ENCODE results near the gene LMNTD2.

The LMNTD2 gene

DNA sequence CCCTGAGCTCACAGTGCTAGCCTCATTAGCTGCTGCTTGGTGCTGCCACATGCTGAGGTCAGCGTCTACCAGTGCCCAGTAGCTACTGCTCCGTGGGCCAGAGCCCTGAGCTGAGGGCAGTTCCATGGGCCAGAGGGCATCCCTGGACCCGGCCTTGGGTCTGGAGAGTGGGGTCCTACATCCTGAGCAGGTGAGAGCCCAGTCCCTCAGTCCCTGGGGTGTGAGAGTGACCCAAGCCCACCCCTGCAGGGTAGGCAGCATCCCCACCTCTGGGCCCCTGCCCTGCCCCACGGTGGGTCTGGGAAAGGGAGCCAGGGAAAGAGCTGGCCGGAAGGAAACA, 9.8 kb downstream of the LMNTD2 start:
- ChIA-PET CTCF (interaction anchor here (8.1 kb wide), 1 partner anchor 174 kb away, joined by 71 read pairs; no protein-coding TSS in a partner anchor), POLR2A (no interaction called here)
- no peak for DNase-seq (ENCODE audit: extremely low spot score)
- TF ChIP-seq, protein P1, sequence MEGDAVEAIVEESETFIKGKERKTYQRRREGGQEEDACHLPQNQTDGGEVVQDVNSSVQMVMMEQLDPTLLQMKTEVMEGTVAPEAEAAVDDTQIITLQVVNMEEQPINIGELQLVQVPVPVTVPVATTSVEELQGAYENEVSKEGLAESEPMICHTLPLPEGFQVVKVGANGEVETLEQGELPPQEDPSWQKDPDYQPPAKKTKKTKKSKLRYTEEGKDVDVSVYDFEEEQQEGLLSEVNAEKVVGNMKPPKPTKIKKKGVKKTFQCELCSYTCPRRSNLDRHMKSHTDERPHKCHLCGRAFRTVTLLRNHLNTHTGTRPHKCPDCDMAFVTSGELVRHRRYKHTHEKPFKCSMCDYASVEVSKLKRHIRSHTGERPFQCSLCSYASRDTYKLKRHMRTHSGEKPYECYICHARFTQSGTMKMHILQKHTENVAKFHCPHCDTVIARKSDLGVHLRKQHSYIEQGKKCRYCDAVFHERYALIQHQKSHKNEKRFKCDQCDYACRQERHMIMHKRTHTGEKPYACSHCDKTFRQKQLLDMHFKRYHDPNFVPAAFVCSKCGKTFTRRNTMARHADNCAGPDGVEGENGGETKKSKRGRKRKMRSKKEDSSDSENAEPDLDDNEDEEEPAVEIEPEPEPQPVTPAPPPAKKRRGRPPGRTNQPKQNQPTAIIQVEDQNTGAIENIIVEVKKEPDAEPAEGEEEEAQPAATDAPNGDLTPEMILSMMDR (IDR thresholded peaks at IDR 0.05; ENCODE audit: control extremely low read depth, extremely low read depth, low read depth, missing control alignments), result no peak

DNA sequence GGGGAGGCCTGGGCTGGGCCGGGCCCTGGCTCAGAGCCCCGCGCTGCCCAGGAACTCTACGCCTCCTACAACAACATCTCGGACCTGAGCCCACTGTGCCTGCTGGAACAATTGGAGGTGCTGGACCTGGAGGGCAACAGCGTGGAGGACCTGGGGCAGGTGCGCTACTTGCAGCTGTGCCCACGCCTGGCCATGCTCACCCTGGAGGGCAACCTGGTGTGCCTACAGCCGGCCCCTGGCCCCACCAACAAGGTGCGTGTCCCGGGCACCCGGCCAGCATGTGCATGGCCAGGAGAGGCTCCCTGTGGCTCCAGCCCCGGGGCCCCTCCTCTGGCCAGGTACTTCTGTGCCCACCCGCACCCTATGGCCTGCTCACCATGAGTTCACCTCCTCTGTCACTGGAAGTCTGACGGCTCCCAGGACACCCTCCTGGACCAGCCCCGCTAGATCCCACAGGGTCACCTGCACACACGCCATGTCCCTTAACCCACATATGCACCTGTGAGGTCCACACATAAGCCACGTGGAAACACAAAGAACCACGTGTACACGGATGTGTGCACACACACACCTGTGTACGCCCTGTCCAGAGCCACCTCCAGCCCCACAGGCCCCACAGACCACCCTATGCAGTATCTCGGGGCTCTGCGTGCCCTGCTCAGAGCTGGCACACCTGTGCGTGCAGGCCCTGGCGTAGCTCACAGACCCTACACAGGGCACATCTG, 10.4 kb downstream of the LMNTD2 start:
- DNase-seq (ENCODE audit: extremely low spot score), result no peak
- POLR2A ChIA-PET, result no interaction called here
- TF ChIP-seq, protein P1 (IDR thresholded peaks at IDR 0.05; ENCODE audit: control extremely low read depth, extremely low read depth, low read depth, missing control alignments), result no peak
- CTCF ChIA-PET, result interaction anchor here (8.1 kb wide), 1 partner anchor 175 kb away, joined by 71 read pairs; no protein-coding TSS in a partner anchor

DNA sequence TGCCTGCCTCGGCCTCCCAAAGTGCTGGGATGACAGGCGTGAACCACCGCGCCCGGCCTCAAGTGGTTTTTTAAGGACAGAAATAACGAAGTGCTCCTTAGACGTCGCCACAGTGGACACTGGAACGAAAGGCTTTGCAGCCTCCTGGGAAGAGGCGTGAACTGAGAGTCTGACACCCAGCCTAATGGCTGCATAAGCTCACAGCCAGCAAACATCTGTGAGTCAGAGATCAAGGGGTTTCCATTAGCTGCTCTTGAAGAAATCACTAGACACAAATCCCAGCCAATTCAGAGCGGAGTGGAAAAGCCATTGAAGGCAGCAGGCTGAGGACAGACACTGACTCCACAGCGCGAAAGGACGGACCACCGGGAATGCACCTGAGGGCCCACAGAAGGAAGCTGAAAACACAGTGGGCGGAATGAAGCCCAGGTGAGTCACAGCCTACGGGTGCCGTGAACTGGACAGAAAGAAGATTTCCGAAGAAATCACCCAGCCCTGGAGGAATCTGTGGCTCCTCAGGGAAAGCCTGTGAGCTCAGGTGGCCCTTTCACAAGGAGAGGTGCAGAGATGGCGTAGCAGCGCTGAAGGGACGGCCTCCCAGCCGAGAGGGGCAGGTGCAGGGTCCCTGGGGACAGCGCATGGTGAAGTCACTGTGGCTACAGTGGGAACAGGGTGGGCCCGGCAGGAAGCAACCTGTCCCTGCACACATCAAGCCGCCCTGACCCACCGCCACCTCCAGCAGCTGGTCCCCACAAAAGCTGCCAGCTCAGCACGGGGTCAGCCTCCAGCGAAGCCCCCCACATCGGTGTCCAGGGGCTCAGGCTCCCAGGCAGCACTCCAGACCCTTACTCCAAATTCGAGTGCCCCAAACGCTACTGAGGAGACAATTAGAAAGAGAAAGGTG, 11.6 kb downstream of the LMNTD2 start:
- CTCF ChIA-PET, result interaction anchor here (0.9 to 1.0 kb wide), 2 partner anchors 13 to 178 kb away, joined by 3 read pairs; partner anchors contain the start of gene HRAS
- TF ChIP-seq, protein P1 (IDR thresholded peaks at IDR 0.05; ENCODE audit: control extremely low read depth, extremely low read depth, low read depth, missing control alignments), result no peak
- POLR2A ChIA-PET, result no interaction called here
- no peak for DNase-seq (ENCODE audit: extremely low spot score)

DNA sequence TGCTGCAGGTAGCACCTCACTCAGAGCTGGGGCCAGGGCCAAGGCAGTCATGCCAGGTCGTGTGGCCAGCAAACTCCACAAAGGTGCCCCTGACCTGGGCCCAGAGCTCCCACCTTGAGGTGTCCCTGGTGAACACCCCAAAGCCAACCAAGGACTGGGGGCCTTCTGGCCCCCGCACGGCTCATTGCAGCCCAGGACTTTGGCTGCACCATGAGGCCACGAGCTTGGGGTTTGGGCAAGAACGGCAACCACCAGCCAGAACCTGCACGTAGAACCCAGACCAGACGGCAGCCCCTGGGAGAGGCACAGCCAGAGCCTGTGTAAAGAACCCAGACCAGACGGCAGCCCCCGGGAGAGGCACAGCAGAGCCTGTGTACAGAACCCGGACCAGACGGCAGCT, 15.4 kb downstream of the LMNTD2 start:
- ChIA-PET CTCF (interaction anchor here (0.9 to 2.6 kb wide), 3 partner anchors 9 to 97 kb away, joined by 4 to 15 read pairs (median 4); no protein-coding TSS in a partner anchor), POLR2A (interaction anchor here (0.6 kb wide), 1 partner anchor 11 kb away, joined by 3 read pairs; no protein-coding TSS in a partner anchor)
- TF ChIP-seq, protein P1 (IDR thresholded peaks at IDR 0.05; ENCODE audit: control extremely low read depth, extremely low read depth, low read depth, missing control alignments), result no peak

DNA sequence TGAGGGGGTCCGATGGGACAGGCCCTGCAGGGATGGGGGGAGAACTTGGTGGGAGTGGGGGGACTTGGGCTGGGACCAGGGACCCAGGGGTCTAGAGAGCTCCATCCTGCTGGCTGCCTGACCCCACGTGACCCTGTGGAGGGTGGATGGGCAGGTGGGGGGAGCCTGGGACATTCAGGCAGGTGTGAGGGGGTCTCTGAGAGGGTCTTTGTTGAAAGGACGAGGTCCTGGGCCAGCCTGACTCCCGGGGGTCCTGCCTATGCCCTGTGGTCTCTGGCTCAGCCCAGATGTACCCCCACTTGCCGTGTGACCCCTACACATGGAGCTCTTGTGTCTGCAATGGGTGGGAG, 15.7 kb downstream of the LMNTD2 start:
- ChIA-PET POLR2A (interaction anchor here (0.6 kb wide), 1 partner anchor 12 kb away, joined by 3 read pairs; no protein-coding TSS in a partner anchor), CTCF (interaction anchor here (0.9 to 2.6 kb wide), 3 partner anchors 9 to 96 kb away, joined by 4 to 15 read pairs (median 4); no protein-coding TSS in a partner anchor)
- DNase-seq (ENCODE audit: extremely low spot score), result no peak
- TF ChIP-seq, protein P1 (IDR thresholded peaks at IDR 0.05; ENCODE audit: control extremely low read depth, extremely low read depth, low read depth, missing control alignments), result no peak

More for the DNA sequence above, 15.4 kb downstream of the LMNTD2 start:
- DNase-seq (ENCODE audit: extremely low spot score), result no peak

DNA sequence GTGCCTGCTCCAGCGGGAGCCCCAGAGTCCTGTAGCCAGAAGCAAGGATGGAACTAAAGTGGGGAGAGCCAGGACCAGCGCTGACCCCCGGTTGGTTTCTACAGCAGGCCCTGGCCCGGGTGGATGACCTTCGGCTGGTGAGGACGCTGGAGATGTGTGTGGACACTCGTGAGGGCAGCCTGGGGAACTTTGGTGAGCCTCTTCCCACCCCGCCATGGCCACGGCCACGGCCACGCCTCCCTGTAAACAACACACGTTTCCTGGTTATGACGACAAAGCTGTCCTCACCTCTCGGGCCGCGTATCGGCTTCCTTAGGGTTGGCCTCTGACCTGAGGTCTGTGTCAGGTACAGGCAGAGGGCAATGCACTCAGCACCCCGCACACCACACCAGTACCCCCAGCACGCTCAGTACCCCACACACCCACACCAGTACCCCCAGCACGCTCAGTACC, 19.1 kb downstream of the LMNTD2 start:
- POLR2A ChIA-PET, result interaction anchor here (1.1 kb wide), 1 partner anchor 14 kb away, joined by 3 read pairs; no protein-coding TSS in a partner anchor
- CTCF ChIA-PET, result interaction anchor here (1.4 to 1.8 kb wide), 2 partner anchors 12 to 15 kb away, joined by 3 to 6 read pairs; no protein-coding TSS in a partner anchor
- DNase-seq (ENCODE audit: extremely low spot score), result no peak
- TF ChIP-seq, protein P1 (IDR thresholded peaks at IDR 0.05; ENCODE audit: control extremely low read depth, extremely low read depth, low read depth, missing control alignments), result no peak

Measured in GM10248 (cell line).